ENCODE data around the gene STARD10. TPM values are rescaled to one million over a fixed set of nuclear protein-coding genes. Genes with fewer than 3 reads are reported as not detected.
A peak's percentile ranks its signal among the peaks of the same experiment; 100 is the strongest.

The STARD10 gene
- total and polyA plus RNA-seq, 2 donors (not counting 3 experiments of a cell fraction or from before 2014, with no cell fraction given): 16.1 to 22.5 TPM

GRCh38 chr11:72814286-72815109 lies 20.7 kb upstream of the STARD10 start, which contains the start of gene ATG16L2:
Gene ATG16L2, plus strand, starts transcription at chr11:72814411. Its CDS starts 35 bp downstream, at chr11:72814446.
- ChIA-PET POLR2A (no interaction called here), CTCF (interaction anchor here (1.3 to 2.2 kb wide), 6 partner anchors 20 to 363 kb away, joined by 5 to 25 read pairs (median 9); partner anchors contain the start of gene STARD10)
- Histone ChIP-seq H4K20me1 (replicated peaks; ENCODE audit: control insufficient read depth, extremely low read depth, insufficient read depth, low read length) (no peaks in the 10 kb centered on the region), H3K27me3 (ENCODE audit: control insufficient read depth in 2 of 2, insufficient read depth in 2 of 2, low read length in 2 of 2) (no peaks in the 10 kb centered on the region), H3K36me3 (ENCODE audit: control insufficient read depth in 2 of 2, extremely low read depth in 1 of 2, insufficient read depth in 2 of 2, low read length in 2 of 2) (peaks cover 5 to 6% of the 10 kb centered on the region in 2 experiments), H3K4me2 (ENCODE audit: insufficient read depth, low read length) (peak within 1 kb of the TSS; percentile 81), H3K79me2 (ENCODE audit: control insufficient read depth, insufficient read depth, low read length) (peaks cover 28% of the 10 kb centered on the region), H3K27ac (ENCODE audit: insufficient read depth, low read depth, low read length) (peak within 1 kb of the TSS; percentile 67), H2AFZ (ENCODE audit: low read depth, low read length) (peak within 1 kb of the TSS; percentile 38), H3K9me1 (replicated peaks; ENCODE audit: control insufficient read depth, extremely low read depth, insufficient read depth, low read length) (no peaks in the 10 kb centered on the region), H3K9me3 (replicated peaks; ENCODE audit: control insufficient read depth, insufficient read depth, low read length) (no peaks in the 10 kb centered on the region), H3K9ac (replicated peaks; ENCODE audit: extremely low read depth, insufficient read depth, low read length) (peak within 1 kb of the TSS; percentile 96), H3K4me3 (replicated peaks in 1 of 3; ENCODE audit: insufficient read depth in 1 of 3, low read depth in 1 of 3, low read length in 3 of 3) (peak within 1 kb of the TSS; percentile 17 to 88 (median 56)), H3K4me1 (ENCODE audit: control insufficient read depth, extremely low read depth, insufficient read depth, low read length) (peaks cover 31% of the 10 kb centered on the region)
- FAIRE-seq (peak; percentile 84), DNase-seq (ENCODE audit: low read depth, low spot score) (peak; percentile 91)
- no peak for TF ChIP-seq EZH2 (IDR thresholded peaks at IDR 0.05; ENCODE audit: borderline replicate concordance, low read depth, low read length, severe bottlenecking)
- TF ChIP-seq POLR2A (IDR thresholded peaks at IDR 0.05; ENCODE audit: low read depth, low read length): peak; percentile 68
- BruUV-seq (replicated peaks): no TSS peak
- intact Hi-C loops (cut with micrococcal nuclease): loop anchor here (1.0 kb wide), 3 partner anchors 20 to 328 kb away; partner anchors contain the start of genes FCHSD2 and STARD10
- dilution Hi-C loops (cut with MboI; ENCODE audit: extremely low pct_ligation_motif_present, low sequenced_read_pairs): no loop called here

DNA sequence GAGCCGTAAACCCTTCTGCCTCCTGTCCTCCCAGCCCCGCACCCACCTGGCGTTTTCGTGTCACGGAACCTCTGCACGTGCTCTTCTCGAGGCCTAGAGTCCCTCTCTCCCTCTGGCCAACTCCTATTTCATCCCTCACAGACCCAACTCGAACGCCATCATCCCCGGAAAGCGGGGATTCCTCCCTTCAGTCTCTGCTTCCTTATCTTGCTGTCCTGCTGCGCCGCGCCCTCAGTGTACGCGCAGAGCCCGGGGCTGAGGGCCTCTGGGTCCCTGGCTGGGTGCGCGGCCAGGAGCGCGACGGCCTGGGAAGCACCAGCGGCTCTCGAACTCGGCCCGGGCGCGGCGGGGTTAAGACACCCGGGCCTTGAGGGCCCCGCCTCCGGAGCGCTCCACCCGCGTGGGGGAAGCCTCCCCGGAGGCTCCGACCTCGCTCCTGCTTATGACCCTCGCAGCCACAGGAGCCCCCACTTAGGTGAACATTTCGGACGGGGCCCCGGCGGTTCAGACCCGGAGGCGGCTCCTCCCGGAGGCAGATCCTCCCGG lies 20.0 kb upstream of the STARD10 start:
- no peaks in the 10 kb centered on the region for H3K27me3 ChIP-seq (ENCODE audit: control insufficient read depth in 2 of 2, insufficient read depth in 2 of 2, low read length in 2 of 2)
- H3K36me3 ChIP-seq (ENCODE audit: control insufficient read depth in 2 of 2, extremely low read depth in 1 of 2, insufficient read depth in 2 of 2, low read length in 2 of 2): peaks cover 5 to 10% of the 10 kb centered on the region in 2 experiments
- peak overlapping the region; percentile 67 for H3K27ac ChIP-seq (ENCODE audit: insufficient read depth, low read depth, low read length)
- ChIA-PET CTCF (interaction anchor here (0.8 to 3.3 kb wide), 6 partner anchors 11 to 364 kb away, joined by 3 to 48 read pairs (median 9); partner anchors contain the start of gene STARD10), POLR2A (no interaction called here)
- peaks cover 31% of the 10 kb centered on the region for H3K4me1 ChIP-seq (ENCODE audit: control insufficient read depth, extremely low read depth, insufficient read depth, low read length)
- intact Hi-C loops (cut with micrococcal nuclease): loop anchor here (1.0 kb wide), 2 partner anchors 20 to 89 kb away; partner anchors contain the start of gene STARD10
- H3K4me3 ChIP-seq (replicated peaks in 1 of 3; ENCODE audit: insufficient read depth in 1 of 3, low read depth in 1 of 3, low read length in 3 of 3): peak overlapping the region; percentile 17 to 88 (median 56)
- no peaks in the 10 kb centered on the region for H4K20me1 ChIP-seq (replicated peaks; ENCODE audit: control insufficient read depth, extremely low read depth, insufficient read depth, low read length)
- H3K9me1 ChIP-seq (replicated peaks; ENCODE audit: control insufficient read depth, extremely low read depth, insufficient read depth, low read length): no peaks in the 10 kb centered on the region
- H3K4me2 ChIP-seq (ENCODE audit: insufficient read depth, low read length): peak overlapping the region; percentile 81
- no peaks in the 10 kb centered on the region for H3K9me3 ChIP-seq (replicated peaks; ENCODE audit: control insufficient read depth, insufficient read depth, low read length)
- peaks cover 28% of the 10 kb centered on the region for H3K79me2 ChIP-seq (ENCODE audit: control insufficient read depth, insufficient read depth, low read length)
- H2AFZ ChIP-seq (ENCODE audit: low read depth, low read length): peak overlapping the region; percentile 36
- no peak for DNase-seq (ENCODE audit: low read depth, low spot score)
- peak overlapping the region; percentile 96 for H3K9ac ChIP-seq (replicated peaks; ENCODE audit: extremely low read depth, insufficient read depth, low read length)
- BruUV-seq (replicated peaks): no TSS peak
- dilution Hi-C loops (cut with MboI; ENCODE audit: extremely low pct_ligation_motif_present, low sequenced_read_pairs): no loop called here
- TF ChIP-seq POLR2AphosphoS5 (IDR thresholded peaks at IDR 0.05; ENCODE audit: insufficient read depth, low read depth, low read length) (peak; percentile 85), POLR2A (IDR thresholded peaks at IDR 0.05; ENCODE audit: low read depth, low read length) (peak; percentile 91)
- TF ChIP-seq, protein P1, sequence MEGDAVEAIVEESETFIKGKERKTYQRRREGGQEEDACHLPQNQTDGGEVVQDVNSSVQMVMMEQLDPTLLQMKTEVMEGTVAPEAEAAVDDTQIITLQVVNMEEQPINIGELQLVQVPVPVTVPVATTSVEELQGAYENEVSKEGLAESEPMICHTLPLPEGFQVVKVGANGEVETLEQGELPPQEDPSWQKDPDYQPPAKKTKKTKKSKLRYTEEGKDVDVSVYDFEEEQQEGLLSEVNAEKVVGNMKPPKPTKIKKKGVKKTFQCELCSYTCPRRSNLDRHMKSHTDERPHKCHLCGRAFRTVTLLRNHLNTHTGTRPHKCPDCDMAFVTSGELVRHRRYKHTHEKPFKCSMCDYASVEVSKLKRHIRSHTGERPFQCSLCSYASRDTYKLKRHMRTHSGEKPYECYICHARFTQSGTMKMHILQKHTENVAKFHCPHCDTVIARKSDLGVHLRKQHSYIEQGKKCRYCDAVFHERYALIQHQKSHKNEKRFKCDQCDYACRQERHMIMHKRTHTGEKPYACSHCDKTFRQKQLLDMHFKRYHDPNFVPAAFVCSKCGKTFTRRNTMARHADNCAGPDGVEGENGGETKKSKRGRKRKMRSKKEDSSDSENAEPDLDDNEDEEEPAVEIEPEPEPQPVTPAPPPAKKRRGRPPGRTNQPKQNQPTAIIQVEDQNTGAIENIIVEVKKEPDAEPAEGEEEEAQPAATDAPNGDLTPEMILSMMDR (IDR thresholded peaks at IDR 0.05; ENCODE audit: extremely low read depth in 1 of 2, insufficient read depth in 1 of 2, low read depth in 1 of 2, low read length in 2 of 2): no peak
- peak; percentile 52 for FAIRE-seq
